Measurements from ENCODE around the gene GNAL.

Gene GNAL

GRCh38 chr18:11724781-11725180, 35.7 kb downstream of the GNAL start:
- no peak for DNase-seq (ENCODE audit: low read depth in 2 of 2)

GRCh38 chr18:11726556-11726955, 37.5 kb downstream of the GNAL start:
- no peak for DNase-seq (ENCODE audit: low read depth in 2 of 2)

DNA sequence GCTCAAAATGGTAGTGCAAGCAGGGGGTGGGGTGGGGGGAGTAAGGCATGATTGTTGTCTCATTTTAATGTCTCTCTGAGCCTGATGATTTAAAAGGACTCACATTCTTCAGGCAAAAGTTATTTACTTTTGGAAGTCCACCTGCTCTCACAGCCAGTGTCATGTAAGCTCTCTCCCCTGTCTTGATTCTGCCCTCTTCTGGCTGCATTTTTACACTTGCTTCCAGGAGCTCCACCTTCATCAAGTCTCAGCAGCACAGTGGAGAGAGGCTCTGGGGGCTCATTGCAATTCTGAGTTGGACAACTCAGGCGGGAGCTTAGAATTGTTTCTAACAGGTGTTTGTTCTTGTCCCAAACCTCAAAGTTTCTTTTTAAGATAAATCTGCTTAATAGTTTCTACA, 39.2 kb downstream of the GNAL start:
- no peak for DNase-seq (ENCODE audit: low read depth in 2 of 2)

DNA sequence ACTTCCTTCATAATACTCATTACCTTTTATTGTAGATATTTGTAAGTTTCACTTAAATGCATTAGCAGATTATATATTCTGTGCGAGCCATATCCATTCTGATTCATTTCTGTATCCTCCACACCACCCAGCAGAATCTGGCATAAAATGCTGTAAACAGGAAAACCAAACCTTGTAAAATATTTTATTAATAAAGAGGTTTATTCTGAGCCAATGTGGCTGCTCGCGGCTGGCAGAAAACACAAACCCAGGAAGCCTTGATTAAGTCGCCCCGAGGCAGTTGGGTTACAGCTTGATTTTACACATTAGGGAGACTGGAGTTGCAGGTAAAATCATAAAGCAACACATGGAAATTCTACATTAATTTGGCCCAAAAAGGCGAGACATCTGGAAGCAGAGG, 40.5 kb downstream of the GNAL start:
- no peak for DNase-seq (ENCODE audit: low read depth in 2 of 2)

GRCh38 chr18:11733031-11733430, 44.0 kb downstream of the GNAL start:
- peak; percentile 23 for DNase-seq (ENCODE audit: low read depth in 2 of 2)

DNA sequence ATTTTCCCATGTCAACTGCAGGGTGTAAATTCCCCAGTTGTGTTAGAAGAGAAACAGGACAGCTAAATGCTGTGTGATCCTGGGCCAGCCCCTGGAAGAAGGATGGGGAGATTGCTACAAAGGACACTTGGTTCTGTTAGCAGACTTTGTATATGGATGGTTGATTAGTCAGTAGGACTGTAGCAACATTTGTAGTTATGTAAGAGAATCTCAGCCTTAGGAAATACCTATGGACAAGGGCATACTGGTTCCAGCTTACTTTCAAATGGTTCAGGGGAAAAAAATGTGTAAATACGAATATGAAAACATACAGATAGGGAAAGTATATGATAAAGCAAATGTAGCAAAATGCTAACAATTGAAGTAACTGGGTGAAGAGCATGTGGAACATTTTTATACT, 47.6 kb downstream of the GNAL start:
- DNase-seq (ENCODE audit: low read depth in 2 of 2), result no peak

DNA sequence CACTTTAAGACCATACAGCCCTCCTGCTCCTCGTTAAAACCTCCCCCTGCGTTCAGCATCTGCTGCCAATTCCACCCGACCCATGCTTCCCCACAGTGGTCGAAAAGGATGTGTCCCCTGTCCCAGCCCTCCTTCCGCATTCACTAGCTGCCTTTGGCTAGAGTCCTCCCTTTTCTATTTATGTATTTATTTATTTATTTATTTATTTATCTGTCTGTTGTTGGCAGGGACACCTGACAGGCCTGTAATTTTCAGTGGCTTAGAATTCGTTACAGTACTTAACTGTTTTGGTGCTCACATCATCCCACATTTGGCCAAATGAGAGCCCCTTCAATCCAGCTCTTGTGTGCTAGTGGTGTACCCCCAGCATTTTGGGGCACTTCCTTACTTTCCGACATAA, 50.8 kb downstream of the GNAL start:
- no peak for DNase-seq (ENCODE audit: low read depth in 2 of 2)

DNA sequence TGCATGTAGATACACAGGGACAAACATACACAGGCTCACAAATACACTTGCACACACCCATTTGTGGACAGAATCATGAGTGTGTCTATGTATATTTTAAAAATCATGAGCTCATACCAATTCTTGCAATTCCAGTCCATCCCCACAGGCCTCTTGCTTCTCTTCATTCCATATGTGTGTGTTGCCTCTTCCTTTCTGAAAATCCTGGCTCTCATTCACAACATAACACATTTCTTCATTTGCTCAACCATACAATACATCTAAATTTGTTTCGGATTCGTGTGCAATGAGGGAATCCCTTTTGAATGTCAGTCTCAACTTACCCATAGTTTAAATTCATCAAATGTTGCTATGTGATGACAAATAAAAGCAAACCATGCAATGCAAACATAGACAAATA, 51.4 kb downstream of the GNAL start:
- no peak for DNase-seq (ENCODE audit: low read depth in 2 of 2)

- no peak for DNase-seq (ENCODE audit: low read depth in 2 of 2)
Observed at GRCh38 chr18:11741505-11742145, 52.6 kb downstream of the GNAL start.

DNA sequence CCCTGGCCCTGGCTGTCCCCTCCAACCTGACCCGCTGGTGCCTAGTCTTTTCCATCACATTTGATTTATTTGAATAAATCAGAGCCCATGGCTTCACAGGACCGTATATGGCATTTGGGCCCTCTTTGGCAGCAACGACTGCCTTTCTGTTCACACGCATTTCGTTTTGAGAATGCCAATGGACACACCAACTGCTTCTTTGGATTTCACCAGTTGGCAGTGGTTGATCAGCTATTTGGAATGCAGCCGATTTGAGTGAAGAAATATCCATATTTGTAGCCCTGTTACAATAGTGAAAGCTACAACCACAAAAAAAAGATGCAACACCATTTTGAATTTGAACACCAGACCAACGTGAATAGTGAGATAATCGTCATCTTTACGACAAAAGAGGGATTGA, 56.5 kb downstream of the GNAL start:
- no peak for DNase-seq (ENCODE audit: low read depth in 2 of 2)

- no peak for DNase-seq (ENCODE audit: low read depth in 2 of 2)
Observed at GRCh38 chr18:11747286-11747685, 58.2 kb downstream of the GNAL start.

DNA sequence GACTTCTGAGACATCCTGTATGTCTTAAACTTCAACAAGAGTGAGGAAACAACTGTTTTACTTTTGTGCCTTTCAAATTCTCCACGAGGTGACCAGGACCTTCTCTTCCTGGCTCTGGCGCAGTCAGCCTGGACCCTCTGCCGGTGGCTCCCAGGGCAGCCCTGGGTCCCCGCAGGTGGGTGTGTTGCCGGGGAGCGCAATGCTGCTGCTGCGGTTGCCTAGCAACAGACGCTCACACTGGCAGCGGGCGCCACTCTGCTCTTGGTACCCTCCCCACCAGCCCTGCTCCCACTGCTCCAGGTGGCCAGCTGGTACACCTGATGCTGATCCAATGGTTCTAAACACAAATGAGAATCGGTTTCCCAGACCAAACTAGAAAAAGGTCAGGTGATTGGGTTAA, 58.7 kb downstream of the GNAL start:
- DNase-seq (ENCODE audit: low read depth in 2 of 2), result no peak

GRCh38 chr18:11749305-11749704, 60.2 kb downstream of the GNAL start:
- DNase-seq (ENCODE audit: low read depth in 2 of 2), result no peak

GRCh38 chr18:11750171-11750570, 61.1 kb downstream of the GNAL start:
- no peak for DNase-seq (ENCODE audit: low read depth in 2 of 2)

DNA sequence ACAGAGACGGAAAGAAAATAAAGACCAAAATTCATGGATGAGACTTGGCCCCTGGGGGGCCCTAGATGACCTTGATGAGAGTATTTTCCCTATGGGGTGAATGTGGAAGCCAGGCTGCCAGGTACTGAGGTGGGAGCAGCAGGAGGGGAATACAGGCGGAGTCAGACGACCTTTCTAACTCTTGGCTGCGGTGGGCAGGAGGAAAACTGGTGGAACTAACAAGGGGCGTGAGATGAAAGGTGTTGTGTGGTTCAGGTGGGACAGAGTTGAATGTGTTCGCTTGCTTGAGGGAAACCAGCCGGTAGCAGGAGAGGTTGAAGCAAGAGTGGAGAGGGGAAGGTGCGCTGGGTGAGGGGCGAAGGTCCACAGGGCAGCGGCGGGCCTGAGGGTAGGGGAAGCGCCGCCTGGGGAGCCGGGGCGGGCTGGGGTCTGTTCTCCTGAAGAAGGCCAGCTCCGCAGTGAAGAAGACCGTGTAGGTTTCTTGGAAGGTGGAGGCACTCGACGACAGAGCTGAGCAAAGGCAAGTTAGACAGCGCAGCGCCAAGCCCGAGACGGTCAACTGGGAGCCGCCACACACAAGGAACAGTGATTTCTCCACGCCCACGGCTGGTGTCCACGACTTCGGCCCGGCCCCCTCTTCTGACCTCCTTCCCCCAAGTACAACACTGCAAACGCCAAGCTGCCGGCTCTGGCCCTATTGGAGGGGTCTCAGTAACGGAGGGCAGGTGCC, 61.7 kb downstream of the GNAL start:
- no peak for DNase-seq (ENCODE audit: low read depth in 2 of 2)

- no peak for DNase-seq (ENCODE audit: low read depth in 2 of 2)
Observed at GRCh38 chr18:11751341-11752115, 62.5 kb downstream of the GNAL start.

- DNase-seq (ENCODE audit: low read depth in 2 of 2), result no peak
Observed at GRCh38 chr18:11752116-11752911, 63.2 kb downstream of the GNAL start.

GRCh38 chr18:11754979-11755378, 65.9 kb downstream of the GNAL start:
- no peak for DNase-seq (ENCODE audit: low read depth in 2 of 2)

DNA sequence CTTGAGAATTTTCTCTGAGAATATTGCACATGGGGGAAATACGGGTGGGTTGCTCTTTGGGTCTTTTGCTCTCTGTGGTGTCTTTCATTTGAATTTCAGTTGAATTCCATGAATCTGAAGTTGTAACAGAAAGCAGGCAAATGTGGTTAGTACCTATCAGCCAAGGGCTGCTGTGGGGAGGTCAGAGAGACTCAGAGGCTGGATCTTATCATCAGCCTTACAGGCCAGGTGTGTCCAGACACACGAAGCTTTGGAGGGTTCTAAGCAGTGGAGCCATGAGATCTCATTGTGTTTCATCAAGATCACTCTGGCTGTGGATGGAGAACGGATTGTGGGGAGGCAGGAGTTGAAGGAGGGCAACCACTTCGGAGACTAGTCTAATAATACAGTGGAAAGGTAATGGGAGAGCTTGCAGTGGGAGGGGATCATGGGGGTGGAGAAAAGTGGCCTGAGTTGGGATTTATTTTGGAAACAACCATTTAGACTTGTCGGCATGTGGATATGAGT, 68.1 kb downstream of the GNAL start:
- DNase-seq (ENCODE audit: low read depth in 2 of 2), result no peak

DNA sequence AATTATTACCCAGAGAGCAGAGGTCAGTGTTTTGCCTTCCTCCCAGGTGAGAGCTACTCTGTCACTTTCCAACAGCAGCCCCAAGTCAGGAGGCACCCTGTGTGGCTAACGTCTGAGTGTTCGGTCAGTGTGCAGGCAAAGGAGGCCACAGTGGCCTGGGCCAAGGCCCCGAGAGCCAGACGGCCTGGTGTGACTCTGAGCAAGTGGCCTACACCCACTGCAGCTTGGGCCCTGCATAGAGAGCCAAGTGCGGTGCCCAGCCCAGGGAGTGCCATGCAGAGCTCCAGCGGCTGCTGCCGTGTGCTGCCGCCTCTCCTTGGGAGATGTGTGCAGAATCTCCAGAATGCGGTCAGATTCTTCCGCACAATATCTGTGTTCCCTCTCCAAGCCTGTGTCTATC, 70.4 kb downstream of the GNAL start:
- no peak for DNase-seq (ENCODE audit: low read depth in 2 of 2)

- DNase-seq (ENCODE audit: low read depth in 2 of 2), result no peak
Observed at GRCh38 chr18:11760498-11761167, 71.6 kb downstream of the GNAL start.

Data from fibroblast of skin of left quadriceps (primary cell).